ENCODE measurements around the gene NR5A1.

NR5A1 gene

DNA sequence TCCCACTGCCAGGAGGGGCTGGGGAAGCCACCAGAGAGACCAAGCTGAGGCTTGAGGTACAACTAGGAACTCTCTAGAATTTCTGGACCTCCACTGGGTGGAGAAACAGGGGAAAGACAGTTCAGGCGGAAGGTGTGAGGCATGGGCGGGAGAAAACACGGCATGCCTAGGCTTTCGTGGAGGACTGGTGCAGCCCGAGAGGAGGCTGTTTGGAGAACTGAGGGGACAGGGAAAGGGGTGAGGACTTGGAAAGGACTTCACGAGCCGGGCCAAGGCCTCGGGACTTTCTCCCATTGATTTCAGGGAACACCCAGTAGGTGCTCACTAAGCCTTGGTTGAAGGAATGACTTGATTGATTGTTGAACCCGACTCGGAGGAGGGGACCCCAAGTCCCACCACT is 66.4 kb downstream of the NR5A1 start:
- Histone ChIP-seq H3K4me3 (ENCODE audit: extremely low read depth, insufficient read depth, low read length, poor library complexity, severe bottlenecking) (no peak overlapping the region), H3K9me3 (ENCODE audit: control insufficient read depth, low read length) (no peaks in the 10 kb centered on the region), H3K27ac (ENCODE audit: low read depth, low read length, severe bottlenecking) (no peak overlapping the region), H3K4me1 (ENCODE audit: control insufficient read depth, insufficient read depth, low read length, poor library complexity, severe bottlenecking) (no peaks in the 10 kb centered on the region), H3K36me3 (ENCODE audit: control insufficient read depth, insufficient read depth, low read length) (no peaks in the 10 kb centered on the region)
- 82 to 91% methylated on average over 8 to 10 of the region's 10 CpGs for WGBS, 2 experiments (ENCODE audit: insufficient coverage in 2 of 2)

DNA sequence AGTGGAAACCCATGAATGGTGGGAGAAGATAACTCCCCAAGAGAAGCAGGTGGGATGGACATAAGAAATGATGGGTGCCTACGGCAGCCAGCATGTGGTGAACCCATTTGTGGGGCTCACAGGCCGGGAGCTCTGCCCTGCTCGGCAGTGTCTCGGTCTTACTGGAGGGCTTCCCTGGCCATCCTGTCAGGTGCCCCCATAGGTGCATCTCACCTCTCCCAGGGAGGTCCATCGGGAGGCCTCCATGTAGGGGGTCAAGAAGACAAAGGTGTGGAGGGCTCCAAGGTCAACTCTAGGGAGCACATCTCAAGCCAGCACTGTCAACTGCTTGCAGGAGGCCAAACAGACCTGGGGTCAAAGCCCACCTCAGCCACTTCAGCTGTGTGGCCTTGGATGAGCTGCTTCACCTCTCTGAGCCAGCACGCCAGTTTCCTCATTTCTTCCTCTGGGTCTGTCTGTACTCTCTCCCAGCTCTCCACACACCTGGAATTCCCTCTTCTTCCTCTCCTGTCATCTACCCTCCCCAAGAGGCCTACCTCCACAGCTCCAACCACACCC is 67.4 kb downstream of the NR5A1 start:
- Histone ChIP-seq H3K36me3 (ENCODE audit: control insufficient read depth, insufficient read depth, low read length) (no peaks in the 10 kb centered on the region), H3K9me3 (ENCODE audit: control insufficient read depth, low read length) (no peaks in the 10 kb centered on the region), H3K4me3 (ENCODE audit: extremely low read depth, insufficient read depth, low read length, poor library complexity, severe bottlenecking) (no peak overlapping the region), H3K27ac (ENCODE audit: low read depth, low read length, severe bottlenecking) (no peak overlapping the region), H3K4me1 (ENCODE audit: control insufficient read depth, insufficient read depth, low read length, poor library complexity, severe bottlenecking) (no peaks in the 10 kb centered on the region)
- 90 to 98% methylated on average over 5 to 6 of the region's 6 CpGs for WGBS, 2 experiments (ENCODE audit: insufficient coverage in 2 of 2)

DNA sequence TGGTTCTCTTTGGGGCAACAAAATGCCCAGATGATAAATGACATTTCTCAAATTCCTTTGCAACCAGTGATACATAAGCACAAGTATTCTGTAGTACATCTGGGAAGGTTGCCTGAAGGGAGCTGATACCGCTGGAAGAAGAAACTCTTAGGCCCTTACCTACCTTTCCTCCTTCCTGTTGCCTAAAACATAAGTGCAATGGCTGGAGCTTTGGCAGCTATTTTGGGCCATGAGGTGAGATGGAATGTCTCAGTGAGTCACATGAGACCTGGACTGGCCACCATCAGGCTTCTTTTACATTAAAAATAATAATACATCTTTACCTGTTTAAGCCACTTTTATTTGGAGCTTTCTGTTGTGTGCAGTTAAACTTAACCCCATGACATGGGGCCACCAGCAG is 68.1 kb downstream of the NR5A1 start:
- no peaks in the 10 kb centered on the region for H3K9me3 ChIP-seq (ENCODE audit: control insufficient read depth, low read length)
- H3K36me3 ChIP-seq (ENCODE audit: control insufficient read depth, insufficient read depth, low read length) = no peaks in the 10 kb centered on the region
- H3K4me3 ChIP-seq (ENCODE audit: extremely low read depth, insufficient read depth, low read length, poor library complexity, severe bottlenecking) = no peak overlapping the region
- H3K4me1 ChIP-seq (ENCODE audit: control insufficient read depth, insufficient read depth, low read length, poor library complexity, severe bottlenecking) = no peaks in the 10 kb centered on the region
- H3K27ac ChIP-seq (ENCODE audit: low read depth, low read length, severe bottlenecking) = no peak overlapping the region
- WGBS, 2 experiments (ENCODE audit: insufficient coverage in 2 of 2) = no CpG with 5 or more reads among the region's 1 CpG

DNA sequence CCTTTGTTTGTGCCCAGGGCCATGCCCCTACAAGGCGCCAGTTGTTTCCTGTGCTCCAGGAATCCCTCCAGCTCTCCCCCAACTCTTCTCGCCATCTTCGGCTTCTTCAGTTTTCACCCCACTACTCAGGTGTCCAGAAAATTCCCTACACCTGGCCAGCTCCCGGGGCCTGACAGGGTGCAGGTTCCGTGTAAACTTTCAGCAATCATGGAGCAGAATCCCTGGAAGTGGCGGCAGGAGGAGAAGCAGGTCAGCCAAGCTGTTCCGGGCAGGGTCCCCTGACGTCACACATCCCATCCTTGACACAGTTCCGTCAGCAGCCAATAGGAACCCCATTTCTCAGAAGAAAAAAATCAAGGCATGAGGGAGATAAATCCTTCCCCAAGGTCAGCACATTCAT is 69.1 kb downstream of the NR5A1 start:
- Histone ChIP-seq H3K4me3 (ENCODE audit: extremely low read depth, insufficient read depth, low read length, poor library complexity, severe bottlenecking) (no peak overlapping the region), H3K4me1 (ENCODE audit: control insufficient read depth, insufficient read depth, low read length, poor library complexity, severe bottlenecking) (no peaks in the 10 kb centered on the region), H3K9me3 (ENCODE audit: control insufficient read depth, low read length) (no peaks in the 10 kb centered on the region), H3K27ac (ENCODE audit: low read depth, low read length, severe bottlenecking) (no peak overlapping the region), H3K36me3 (ENCODE audit: control insufficient read depth, insufficient read depth, low read length) (no peaks in the 10 kb centered on the region)
- 88 to 90% methylated on average over 6 to 8 of the region's 9 CpGs for WGBS, 2 experiments (ENCODE audit: insufficient coverage in 2 of 2)

DNA sequence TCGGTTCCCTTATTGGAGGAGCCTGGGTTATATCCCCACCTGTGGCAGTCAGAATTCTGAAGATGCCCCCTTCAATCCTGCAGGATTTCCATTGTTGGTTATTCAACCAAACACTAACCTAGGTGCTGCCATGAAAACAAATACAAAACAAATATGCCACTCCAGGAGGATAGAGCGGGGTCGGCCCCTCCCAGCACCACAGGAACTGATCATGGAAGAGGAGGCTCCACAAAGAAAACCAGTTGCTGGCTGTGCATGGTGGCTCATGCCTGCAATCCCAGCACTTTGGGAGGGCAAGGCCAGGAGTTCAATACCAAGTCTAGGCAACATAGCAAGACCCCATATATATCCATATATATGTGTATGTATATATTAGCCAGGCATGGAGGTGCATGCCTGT is 70.1 kb downstream of the NR5A1 start:
- no peaks in the 10 kb centered on the region for H3K9me3 ChIP-seq (ENCODE audit: control insufficient read depth, low read length)

DNA sequence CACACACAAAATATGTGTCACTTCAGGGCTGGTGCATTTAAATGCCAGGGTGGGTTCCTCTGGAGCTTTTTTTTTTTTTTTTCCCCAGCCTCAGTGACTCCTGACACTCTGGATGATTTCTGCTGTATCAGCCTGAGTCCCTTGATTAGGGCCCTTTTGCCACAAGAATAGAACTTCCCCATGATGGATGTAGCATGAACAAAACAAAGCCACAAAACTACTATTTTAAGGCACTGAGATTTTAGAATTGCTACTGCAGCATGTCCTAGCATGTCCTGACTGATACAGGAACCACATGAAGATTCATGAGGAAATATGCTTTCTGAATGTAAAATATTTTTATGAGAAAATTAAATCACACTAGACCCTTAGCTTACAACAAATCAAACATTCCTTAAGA is 70.9 kb downstream of the NR5A1 start:
- Histone ChIP-seq H3K4me3 (ENCODE audit: extremely low read depth, insufficient read depth, low read length, poor library complexity, severe bottlenecking) (no peak overlapping the region), H3K9me3 (ENCODE audit: control insufficient read depth, low read length) (no peaks in the 10 kb centered on the region), H3K27ac (ENCODE audit: low read depth, low read length, severe bottlenecking) (no peak overlapping the region), H3K4me1 (ENCODE audit: control insufficient read depth, insufficient read depth, low read length, poor library complexity, severe bottlenecking) (no peaks in the 10 kb centered on the region), H3K36me3 (ENCODE audit: control insufficient read depth, insufficient read depth, low read length) (no peaks in the 10 kb centered on the region)

More for the DNA sequence above, 70.1 kb downstream of the NR5A1 start:
- Histone ChIP-seq H3K36me3 (ENCODE audit: control insufficient read depth, insufficient read depth, low read length) (no peaks in the 10 kb centered on the region), H3K4me1 (ENCODE audit: control insufficient read depth, insufficient read depth, low read length, poor library complexity, severe bottlenecking) (no peaks in the 10 kb centered on the region), H3K27ac (ENCODE audit: low read depth, low read length, severe bottlenecking) (no peak overlapping the region), H3K4me3 (ENCODE audit: extremely low read depth, insufficient read depth, low read length, poor library complexity, severe bottlenecking) (no peak overlapping the region)
- 100% methylated on average over 1 to 3 of the region's 3 CpGs for WGBS, 2 experiments (ENCODE audit: insufficient coverage in 2 of 2)

All from mesodermal cell (in vitro differentiated cells).